GM18505 (cell line): ENCODE measurements around the gene PFKL.
A peak's percentile ranks its signal among the peaks of the same experiment; 100 is the strongest.
"Not testable (repeated sequence)": the region's sequence is repeated elsewhere in the genome, so short reads cannot be mapped to it uniquely, and the experiment has no call there.

Experiments used
- ATAC-seq: cut with Tn5 transposase; IDR thresholded peaks from one replicate; pipeline ENCODE4 v1.9.1; 2021; ENCODE audit not compliant: unreplicated experiment
- POLR2A ChIP-seq: IDR thresholded peaks from 4 replicates; pipeline ENCODE4 v1.6.1; 2011; ENCODE audit warnings: borderline replicate concordance; ENCODE audit not compliant: insufficient read depth, insufficient read length; ENCODE audit errors: extremely low read depth

The PFKL gene

DNA sequence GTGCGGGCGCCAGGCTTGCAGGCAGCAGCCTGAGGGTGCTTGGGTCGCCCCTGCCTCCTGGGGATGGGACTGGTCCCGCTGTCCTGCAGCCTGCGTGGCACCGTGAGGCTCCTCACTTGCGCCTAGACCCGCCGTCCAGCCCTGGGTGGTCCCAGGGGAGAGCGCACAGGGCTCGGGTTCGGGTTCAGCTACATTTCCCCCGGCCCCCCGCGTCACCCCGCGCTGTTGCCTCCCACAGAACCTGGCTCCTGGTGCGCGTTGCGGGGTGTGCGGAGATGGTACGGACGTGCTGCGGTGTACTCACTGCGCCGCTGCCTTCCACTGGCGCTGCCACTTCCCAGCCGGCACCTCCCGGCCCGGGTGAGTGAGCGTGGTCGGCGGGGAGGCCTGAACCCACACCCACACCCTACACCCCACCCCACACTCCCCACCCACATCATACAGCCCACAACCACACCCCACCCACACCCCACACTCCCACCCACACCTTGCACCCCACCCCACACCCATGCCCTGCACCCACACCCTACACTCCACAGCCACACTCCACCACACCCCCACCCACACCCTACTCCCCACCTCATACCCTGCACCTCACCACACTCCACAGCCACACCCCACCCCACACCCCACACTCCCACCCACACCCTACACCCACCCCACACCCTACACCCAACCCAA, 6.2 kb upstream of the PFKL start:
- no peak for ATAC-seq

DNA sequence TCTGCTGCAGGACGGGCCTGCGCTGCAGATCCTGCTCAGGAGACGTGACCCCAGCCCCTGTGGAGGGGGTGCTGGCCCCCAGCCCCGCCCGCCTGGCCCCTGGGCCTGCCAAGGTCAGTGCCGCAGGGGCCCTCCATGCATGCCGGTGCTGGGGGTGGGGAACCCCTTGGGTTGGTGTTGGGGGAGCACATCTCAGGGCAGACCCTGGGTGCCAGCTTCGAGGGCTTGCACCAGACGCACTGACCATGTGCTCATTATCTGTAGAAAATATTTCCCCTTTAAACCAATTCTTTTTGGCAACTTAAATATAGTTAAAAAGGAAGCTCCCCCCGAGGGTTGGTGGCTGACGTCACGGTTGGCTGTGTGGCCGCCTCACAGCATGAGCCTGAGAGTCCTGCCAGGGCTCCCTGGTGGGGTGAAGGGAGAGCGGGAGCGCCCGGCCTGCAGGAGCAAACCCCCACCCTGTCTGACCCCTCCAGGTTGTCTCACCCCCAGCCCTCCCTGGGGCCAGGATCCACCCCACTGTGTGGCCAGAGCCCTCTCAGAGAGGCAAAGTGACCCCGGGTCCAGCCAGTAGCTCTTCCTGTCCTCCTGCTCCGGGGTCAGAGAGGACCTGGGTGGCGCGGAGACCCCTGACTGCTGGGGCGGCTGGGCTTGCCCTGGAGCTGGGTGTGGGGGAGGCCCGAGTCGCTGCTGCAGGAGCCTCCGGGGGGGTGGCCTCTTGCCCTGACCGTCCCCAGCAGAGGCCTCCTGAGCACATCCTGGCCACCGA, 5.3 kb upstream of the PFKL start:
- TF ChIP-seq POLR2A = no peak
- ATAC-seq = no peak

More for the DNA sequence above, 6.2 kb upstream of the PFKL start:
- TF ChIP-seq POLR2A = no peak

DNA sequence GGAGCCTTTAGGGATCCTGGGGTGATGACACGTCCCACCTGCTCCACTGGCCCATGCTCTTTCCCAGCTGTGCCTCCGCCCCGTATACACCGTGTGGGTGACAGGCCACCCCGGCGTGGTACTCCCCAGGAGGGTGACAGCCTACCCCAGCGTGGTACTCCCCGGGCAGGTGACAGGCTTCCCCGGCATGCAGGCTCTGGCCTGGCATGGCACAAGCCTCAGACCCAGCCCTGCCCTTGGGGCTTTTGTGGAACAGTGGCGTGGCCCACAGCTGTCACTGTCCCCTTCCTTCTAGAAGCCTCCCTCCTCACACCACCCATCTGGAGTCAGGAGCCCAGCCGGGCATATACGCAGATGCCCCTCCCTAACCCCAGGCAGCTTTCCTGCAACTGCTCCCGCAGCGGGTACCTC, 4.7 kb upstream of the PFKL start:
- TF ChIP-seq POLR2A = no peak

DNA sequence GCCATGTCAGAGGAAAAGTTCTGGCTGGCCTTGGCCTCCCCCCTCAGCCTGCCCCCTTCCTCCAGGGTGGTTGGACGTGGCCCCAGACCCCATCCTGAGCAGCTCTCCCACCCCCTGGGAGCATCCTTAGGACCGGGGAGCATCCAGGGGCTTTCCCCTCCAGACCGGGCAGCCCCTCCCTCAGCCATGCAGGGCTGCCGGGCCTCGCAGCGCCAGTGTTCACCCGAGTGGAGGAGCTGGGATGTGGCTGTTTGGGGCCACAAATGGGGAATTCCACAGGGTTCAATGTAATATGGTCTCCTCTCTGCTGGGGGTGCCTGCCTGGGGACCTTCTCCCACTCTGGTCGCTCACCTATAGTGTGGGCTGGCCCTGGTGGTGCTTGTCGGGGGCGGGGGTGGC, 4.2 kb upstream of the PFKL start:
- no peak for ATAC-seq
- no peak for TF ChIP-seq POLR2A

More for the DNA sequence above, 4.7 kb upstream of the PFKL start:
- no peak for ATAC-seq

DNA sequence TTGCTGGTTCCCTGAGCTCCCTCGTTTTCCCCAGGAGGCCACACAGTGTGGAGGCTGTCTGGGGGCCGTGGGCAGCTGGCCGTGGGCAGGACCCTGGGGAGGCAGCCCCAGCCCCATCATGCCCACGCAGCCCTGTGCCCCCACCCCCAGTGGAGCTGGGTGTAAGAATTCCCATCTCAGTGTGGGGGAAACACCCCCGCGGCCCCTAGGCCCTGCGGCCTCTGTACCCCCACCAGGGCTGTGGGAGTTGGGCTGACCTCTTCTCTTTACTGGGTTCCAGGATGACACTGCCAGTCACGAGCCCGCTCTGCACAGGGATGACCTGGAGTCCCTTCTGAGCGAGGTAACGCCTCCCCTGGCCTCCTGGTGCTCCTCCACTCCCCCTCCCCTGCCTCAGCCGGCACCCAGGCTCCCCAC, 3.7 kb upstream of the PFKL start:
- TF ChIP-seq POLR2A = no peak
- no peak for ATAC-seq

DNA sequence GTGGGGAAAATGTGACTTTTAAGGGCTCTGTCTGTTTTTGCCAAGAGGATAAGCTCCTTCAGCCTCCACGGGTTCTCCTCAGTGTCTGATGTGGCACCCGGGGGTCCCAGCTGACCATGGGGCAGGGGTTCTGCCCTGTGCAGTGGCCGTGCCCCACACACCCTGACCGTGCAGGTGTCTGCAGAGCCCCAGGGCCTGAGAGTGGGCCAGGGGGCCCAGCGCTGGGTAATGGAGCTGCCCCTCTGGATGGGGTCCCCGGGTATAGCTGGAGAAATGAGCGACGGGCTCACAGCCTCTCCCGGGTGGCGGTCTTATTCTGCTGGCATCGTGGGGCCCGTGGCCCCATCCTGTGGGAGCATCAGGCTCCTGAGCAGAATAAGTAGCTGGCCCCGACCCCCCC, 2.9 kb upstream of the PFKL start:
- no peak for TF ChIP-seq POLR2A
- no peak for ATAC-seq

DNA sequence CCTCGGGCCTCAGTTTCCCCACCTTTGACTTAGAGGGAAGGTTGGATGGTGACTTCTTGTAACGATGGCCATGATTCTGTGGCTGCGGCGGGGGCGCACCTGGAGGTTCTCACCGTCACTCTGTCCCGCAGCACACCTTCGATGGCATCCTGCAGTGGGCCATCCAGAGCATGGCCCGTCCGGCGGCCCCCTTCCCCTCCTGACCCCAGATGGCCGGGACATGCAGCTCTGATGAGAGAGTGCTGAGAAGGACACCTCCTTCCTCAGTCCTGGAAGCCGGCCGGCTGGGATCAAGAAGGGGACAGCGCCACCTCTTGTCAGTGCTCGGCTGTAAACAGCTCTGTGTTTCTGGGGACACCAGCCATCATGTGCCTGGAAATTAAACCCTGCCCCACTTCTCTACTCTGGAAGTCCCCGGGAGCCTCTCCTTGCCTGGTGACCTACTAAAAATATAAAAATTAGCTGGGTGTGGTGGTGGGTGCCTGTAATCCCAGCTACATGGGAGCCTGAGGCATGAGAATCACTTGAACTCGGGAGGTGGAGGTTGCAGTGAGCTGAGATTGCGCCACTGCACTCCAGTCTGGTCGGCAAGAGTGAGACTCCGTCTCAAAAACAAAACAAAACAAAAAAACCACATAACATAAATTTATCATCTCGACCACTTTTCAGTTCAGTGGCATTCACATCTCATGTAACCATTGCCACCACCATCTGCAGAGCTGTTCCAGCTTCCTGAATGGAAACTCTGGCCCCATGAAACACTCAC, 2.1 kb upstream of the PFKL start:
- no peak for TF ChIP-seq POLR2A

DNA sequence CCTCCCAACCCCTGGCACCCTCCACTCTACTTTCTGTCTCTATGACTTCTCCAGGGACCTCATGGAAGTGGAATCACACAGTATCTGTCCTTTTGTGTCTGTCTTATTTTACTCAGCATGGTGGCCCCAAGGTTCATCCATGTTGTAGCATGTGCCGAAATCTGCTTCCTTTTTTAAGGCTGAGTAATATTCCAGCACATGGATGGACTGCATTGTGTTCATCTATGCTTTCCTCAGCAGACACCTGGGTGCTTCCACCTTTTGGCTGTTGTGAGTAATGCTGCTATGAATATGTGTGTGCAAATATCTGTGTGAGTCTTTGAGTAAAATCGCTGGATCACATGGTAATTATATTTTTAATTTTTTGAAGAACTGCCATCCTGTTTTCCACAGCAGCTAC, 1.6 kb upstream of the PFKL start:
- ATAC-seq = no peak

More for the DNA sequence above, 2.1 kb upstream of the PFKL start:
- no peak for ATAC-seq

DNA sequence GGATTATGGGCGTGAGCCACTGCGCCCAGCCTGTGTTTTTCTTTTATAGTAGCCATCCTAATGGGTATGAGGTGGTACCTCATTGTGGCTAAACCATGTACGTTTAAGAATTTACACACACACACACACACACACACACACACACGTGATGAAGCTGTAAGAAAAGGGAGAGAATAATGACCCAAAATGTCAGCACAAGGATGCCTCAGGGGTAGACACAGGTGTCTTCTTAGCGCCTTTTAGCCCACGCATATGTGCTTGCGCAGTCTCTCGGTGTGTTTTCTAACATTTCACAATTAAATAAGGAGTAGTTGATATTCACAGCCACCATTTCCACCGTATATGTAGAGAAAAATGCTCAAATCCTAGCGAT, 782 bp upstream of the PFKL start:
- no peak for TF ChIP-seq POLR2A
- no peak for ATAC-seq

More for the DNA sequence above, 1.6 kb upstream of the PFKL start:
- no peak for TF ChIP-seq POLR2A

DNA sequence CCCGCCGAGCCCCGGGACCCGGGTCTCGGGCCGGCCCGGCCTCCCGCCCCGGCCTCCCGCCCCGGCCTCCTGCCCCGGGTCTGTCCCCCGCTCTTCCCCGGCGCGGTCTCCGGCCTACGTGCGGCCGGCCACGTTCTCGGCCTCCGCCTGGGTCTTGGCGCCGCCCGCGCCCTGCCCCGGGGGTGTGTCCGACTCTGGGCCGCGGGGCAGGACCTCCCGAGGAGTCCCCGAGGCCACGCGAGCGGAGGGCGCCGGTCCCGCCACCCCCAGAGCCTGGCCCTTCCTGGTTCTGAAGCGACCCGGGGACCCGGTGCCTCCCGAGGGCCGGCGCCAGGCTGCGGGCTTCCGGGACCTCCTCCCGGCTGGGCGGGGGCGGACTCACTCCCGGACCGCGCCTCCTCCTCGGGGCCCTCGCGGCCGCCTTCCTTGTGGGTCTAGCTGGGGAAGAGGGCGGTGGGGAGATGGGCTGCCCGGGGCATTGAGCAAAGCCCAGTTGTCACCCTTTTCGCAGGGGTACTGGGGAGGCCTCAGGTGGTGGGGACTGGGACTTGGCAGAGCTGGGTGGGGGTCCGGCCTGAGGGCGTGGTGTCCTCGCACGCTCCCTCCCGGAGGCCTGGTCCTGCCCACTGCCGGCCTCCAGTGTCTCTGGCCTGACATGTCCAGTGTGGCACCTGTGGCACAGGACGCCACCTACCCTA, 558 bp downstream of the PFKL start:
- TF ChIP-seq POLR2A = peak; percentile 39
- ATAC-seq = peak; percentile 24

DNA sequence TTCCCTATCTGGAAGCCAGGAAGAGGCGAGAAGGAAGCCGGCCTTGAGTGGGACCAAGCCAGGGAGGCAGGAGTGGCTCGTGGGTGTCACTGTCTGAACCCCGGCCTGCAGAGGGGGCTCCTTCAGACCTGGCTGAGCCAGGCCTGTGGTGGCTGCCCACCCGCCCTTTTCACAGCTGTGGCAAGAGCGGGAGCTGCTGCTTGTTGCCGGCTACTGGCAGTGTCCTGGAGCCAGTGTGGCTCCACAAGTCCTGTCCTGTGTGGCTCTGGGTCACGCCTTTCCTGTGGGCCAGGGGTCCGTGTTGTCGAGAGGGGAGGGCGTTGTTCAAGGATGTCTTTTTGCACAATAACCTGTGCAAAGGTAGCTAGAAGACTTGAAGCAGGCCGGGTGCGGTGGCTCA, 1.3 kb downstream of the PFKL start:
- TF ChIP-seq POLR2A = no peak
- no peak for ATAC-seq

DNA sequence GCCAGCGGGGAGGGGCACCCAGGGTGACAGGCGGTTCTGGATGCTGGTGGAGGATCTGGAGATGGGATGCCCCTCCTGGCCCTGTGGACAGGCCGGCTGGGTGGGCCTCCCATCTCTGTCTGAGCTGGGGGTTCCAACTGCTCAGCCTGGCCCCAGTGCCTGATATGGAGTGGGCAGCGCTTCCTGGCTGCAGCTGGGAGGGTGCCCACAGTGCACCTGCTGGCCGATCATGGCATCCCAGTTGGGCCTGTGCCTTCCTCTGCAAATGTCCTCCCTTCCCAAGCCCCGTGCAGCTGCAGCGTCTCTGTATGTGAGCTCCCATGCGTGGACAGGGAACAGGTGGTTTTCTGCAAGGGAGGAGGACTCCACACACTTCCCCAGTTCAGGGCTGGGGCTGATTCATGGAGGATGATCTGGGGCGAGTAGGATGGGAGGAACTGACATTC, 2.1 kb downstream of the PFKL start:
- TF ChIP-seq POLR2A = no peak
- ATAC-seq = no peak

DNA sequence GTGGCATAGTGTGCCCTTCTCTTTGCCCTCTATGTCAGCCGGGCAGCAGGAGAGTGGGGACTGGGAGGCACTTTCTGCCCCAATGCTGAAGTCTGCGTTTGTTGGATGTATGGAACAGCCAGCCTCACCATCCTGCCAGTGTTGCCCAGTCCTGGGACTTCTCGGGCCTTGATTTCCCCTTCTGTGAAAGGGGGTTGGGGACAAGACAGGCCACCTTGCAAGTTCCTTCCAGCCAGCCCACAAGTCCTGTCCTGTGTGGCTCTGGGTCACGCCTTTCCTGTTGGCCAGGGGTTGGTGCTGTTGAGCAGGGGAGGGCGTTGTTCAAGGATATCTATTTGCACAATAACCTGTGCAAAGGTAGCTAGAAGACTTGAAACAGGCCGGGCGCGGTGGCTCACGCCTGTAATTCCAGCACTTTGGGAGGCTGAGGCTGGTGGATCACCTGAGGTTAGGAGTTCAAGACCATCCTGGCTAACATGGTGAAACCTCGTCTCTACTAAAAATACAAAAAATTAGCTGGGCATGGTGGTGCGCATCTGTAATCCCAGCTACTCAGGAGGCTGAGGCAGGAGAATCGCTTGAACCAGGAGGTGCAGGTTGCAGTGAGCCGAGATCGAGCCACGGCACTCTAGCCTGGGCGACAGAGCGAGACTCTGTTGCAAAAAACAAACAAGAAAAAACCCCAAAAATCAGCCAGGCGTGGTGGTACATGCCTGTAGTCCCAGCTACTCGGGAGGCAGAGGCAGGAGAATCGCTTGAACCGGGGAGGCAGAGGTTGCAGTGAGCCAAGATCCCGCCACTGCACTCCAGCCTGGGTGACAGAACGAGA, 2.9 kb downstream of the PFKL start:
- not testable (repeated sequence) for ATAC-seq

DNA sequence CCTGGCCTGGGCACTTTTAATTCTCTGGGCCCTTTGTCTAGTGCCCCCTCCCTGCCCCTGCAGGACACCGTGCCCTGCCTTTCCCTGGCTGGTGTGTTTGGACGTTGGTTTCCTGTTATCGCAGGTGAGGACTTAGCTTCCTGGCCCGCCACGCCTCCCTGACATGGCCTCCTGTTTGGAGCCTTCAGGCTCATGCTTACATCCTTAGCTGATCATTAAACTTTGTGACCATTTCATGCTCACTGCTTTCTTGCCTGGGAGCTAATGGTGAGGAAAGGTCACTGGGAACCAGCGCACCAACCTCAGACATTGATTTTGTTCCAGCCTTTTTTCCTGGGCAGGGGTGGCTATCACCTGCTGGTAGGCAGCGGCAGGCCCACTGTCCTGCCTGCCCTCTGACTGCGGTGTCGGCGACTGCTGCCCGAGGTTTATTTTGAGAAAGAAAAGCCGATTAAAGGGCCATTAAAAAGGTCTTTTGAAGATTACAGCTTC, 3.7 kb downstream of the PFKL start:
- ATAC-seq = no peak
- peak; percentile 17 for TF ChIP-seq POLR2A
